Loucy (cell line): Measurements from ENCODE around the gene TEX2.

Experiments
- H2AFZ ChIP-seq: fragments of 200-600 bp; sonication (generic); 2 replicates; pipeline ENCODE4 v1.6.0; 2016; ENCODE audit warnings: antibody characterized with exemption, mild to moderate bottlenecking, low read length, moderate library complexity
- H3F3A ChIP-seq: fragments of 200-600 bp; 2 replicates; pipeline ENCODE4 v1.6.0; 2016; ENCODE audit warnings: antibody characterized with exemption, low read depth, mild to moderate bottlenecking
- H3K27me3 ChIP-seq: fragments of 200-600 bp; sonication (generic); 2 replicates; pipeline ENCODE4 v1.6.1; 2014; ENCODE audit warnings: low read length, mild to moderate bottlenecking; ENCODE audit not compliant: insufficient read depth, poor library complexity, severe bottlenecking
- H3K36me3 ChIP-seq: fragments of 200-600 bp; sonication (generic); 2 replicates; pipeline ENCODE4 v1.6.1; 2016; ENCODE audit warnings: low read length; ENCODE audit not compliant: insufficient read depth
- H3K4me1 ChIP-seq: fragments of 200-600 bp; sonication (generic); 2 replicates; pipeline ENCODE4 v1.5.1; 2014; ENCODE audit warnings: low read length, mild to moderate bottlenecking; ENCODE audit not compliant: insufficient read depth, poor library complexity, severe bottlenecking
- H3K4me2 ChIP-seq: fragments of 200-600 bp; sonication (generic); 2 replicates; pipeline ENCODE4 v1.6.0; 2014; ENCODE audit warnings: antibody characterized with exemption, low read length, low read depth, mild to moderate bottlenecking; ENCODE audit not compliant: poor library complexity, severe bottlenecking
- H3K4me3 ChIP-seq: fragments of 200-600 bp; sonication (generic); 2 replicates; pipeline ENCODE4 v1.5.1; 2014; ENCODE audit warnings: low read length, mild to moderate bottlenecking, mixed read lengths; ENCODE audit not compliant: poor library complexity, severe bottlenecking
- H3K79me2 ChIP-seq: fragments of 200-600 bp; sonication (generic); 2 replicates; pipeline ENCODE4 v1.6.1; 2014; ENCODE audit warnings: low read length; ENCODE audit not compliant: insufficient read depth
- H3K9ac ChIP-seq: fragments of 200-600 bp; sonication (generic); 2 replicates; pipeline ENCODE4 v1.6.0; 2014; ENCODE audit warnings: mild to moderate bottlenecking, low read depth, low read length, moderate library complexity; ENCODE audit not compliant: poor library complexity, severe bottlenecking
- H3K9me2 ChIP-seq: fragments of 200-600 bp; sonication (generic); replicated peaks from 2 replicates; pipeline ENCODE4 v1.6.1; 2016; ENCODE audit warnings: low read depth, low read length, mixed read lengths
- H3K9me3 ChIP-seq: fragments of 200-600 bp; sonication (generic); 2 replicates; pipeline ENCODE4 v1.6.1; 2014; ENCODE audit warnings: mild to moderate bottlenecking, antibody characterized with exemption, low read length, low read depth; ENCODE audit not compliant: insufficient read depth
- H4K20me1 ChIP-seq: fragments of 200-600 bp; sonication (generic); 2 replicates; pipeline ENCODE4 v1.6.0; 2014; ENCODE audit warnings: antibody characterized with exemption, low read length, mild to moderate bottlenecking; ENCODE audit not compliant: insufficient read depth, poor library complexity, severe bottlenecking
- EZH2phosphoT487 ChIP-seq: fragments of 200-600 bp; IDR thresholded peaks from 2 replicates; pipeline ENCODE4 v1.6.1; 2018; ENCODE audit warnings: antibody characterized with exemption, mild to moderate bottlenecking, moderate library complexity, borderline replicate concordance
- TF ChIP-seq, protein P1 (sequence below): fragments of 200-600 bp; sonication (generic); conservative IDR thresholded peaks from 2 replicates; pipeline ENCODE4 v1.5.1; 2014; ENCODE audit warnings: mild to moderate bottlenecking, antibody characterized with exemption, low read length

The TEX2 gene

GRCh38 chr17:64151016-64151368 lies 112.1 kb downstream of the TEX2 start:
- H3K36me3 ChIP-seq, result peaks cover 22% of the 10 kb centered on the region; the same call in 1 of the 2 replicates
- no peaks in the 10 kb centered on the region for H3K27me3 ChIP-seq
- no peak overlapping the region for H3K4me2 ChIP-seq
- H3K4me3 ChIP-seq, result no peak overlapping the region
- H4K20me1 ChIP-seq, result peaks cover 17% of the 10 kb centered on the region
- no peak overlapping the region for H2AFZ ChIP-seq
- no peaks in the 10 kb centered on the region for H3K9me2 ChIP-seq
- H3F3A ChIP-seq, result no peaks in the 10 kb centered on the region
- H3K4me1 ChIP-seq, result peaks cover 7% of the 10 kb centered on the region
- no peak overlapping the region for H3K9ac ChIP-seq
- peaks cover 24% of the 10 kb centered on the region for H3K79me2 ChIP-seq
- H3K9me3 ChIP-seq, result no peaks in the 10 kb centered on the region
- TF ChIP-seq, protein P1, sequence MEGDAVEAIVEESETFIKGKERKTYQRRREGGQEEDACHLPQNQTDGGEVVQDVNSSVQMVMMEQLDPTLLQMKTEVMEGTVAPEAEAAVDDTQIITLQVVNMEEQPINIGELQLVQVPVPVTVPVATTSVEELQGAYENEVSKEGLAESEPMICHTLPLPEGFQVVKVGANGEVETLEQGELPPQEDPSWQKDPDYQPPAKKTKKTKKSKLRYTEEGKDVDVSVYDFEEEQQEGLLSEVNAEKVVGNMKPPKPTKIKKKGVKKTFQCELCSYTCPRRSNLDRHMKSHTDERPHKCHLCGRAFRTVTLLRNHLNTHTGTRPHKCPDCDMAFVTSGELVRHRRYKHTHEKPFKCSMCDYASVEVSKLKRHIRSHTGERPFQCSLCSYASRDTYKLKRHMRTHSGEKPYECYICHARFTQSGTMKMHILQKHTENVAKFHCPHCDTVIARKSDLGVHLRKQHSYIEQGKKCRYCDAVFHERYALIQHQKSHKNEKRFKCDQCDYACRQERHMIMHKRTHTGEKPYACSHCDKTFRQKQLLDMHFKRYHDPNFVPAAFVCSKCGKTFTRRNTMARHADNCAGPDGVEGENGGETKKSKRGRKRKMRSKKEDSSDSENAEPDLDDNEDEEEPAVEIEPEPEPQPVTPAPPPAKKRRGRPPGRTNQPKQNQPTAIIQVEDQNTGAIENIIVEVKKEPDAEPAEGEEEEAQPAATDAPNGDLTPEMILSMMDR, result no peak
- TF ChIP-seq EZH2phosphoT487, result no peak

- Histone ChIP-seq H3K36me3 (peaks cover 22% of the 10 kb centered on the region; the same call in 1 of the 2 replicates), H3F3A (no peaks in the 10 kb centered on the region)
These were observed 112.6 kb downstream of the TEX2 start for GRCh38 chr17:64150237-64151015.

DNA sequence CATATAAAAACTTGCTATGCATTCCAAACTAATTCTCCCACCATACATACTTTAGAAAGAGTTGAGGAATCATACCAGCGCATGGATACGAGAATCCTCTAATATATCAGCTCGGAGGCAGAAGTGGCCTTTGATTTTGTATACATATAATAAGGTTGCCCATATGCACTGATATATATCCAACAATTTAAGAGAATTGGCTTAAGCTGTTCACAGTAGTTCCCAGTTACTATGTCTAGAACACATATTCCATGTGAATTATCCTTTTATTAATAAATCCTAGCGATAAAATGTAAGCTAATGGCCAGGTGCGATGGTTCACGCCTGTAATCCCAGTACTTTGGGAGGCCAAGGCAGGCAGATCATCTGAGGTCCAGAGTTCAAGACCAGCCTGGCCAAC lies 113.9 kb downstream of the TEX2 start:
- peaks cover 22% of the 10 kb centered on the region; the same call in 1 of the 2 replicates for H3K36me3 ChIP-seq

More at GRCh38 chr17:64150237-64151015, 112.6 kb downstream of the TEX2 start:
- Histone ChIP-seq H2AFZ (no peak overlapping the region), H3K9me3 (no peaks in the 10 kb centered on the region), H3K4me3 (no peak overlapping the region), H3K4me2 (no peak overlapping the region), H3K9me2 (no peaks in the 10 kb centered on the region), H4K20me1 (peaks cover 17% of the 10 kb centered on the region), H3K27me3 (no peaks in the 10 kb centered on the region), H3K4me1 (peaks cover 7% of the 10 kb centered on the region), H3K9ac (no peak overlapping the region), H3K79me2 (peaks cover 26% of the 10 kb centered on the region)
- no peak for TF ChIP-seq EZH2phosphoT487
- TF ChIP-seq, protein P1, result no peak

More for the DNA sequence above, 113.9 kb downstream of the TEX2 start:
- Histone ChIP-seq H3K27me3 (no peaks in the 10 kb centered on the region), H2AFZ (no peak overlapping the region), H4K20me1 (peaks cover 17% of the 10 kb centered on the region), H3K79me2 (peaks cover 26% of the 10 kb centered on the region), H3F3A (no peaks in the 10 kb centered on the region), H3K9me3 (no peaks in the 10 kb centered on the region), H3K4me1 (peaks cover 11% of the 10 kb centered on the region), H3K4me3 (no peak overlapping the region), H3K4me2 (no peak overlapping the region), H3K9ac (no peak overlapping the region), H3K9me2 (no peaks in the 10 kb centered on the region)
- no peak for TF ChIP-seq EZH2phosphoT487
- TF ChIP-seq, protein P1, result no peak
